Right renal pelvis (tissue), 4 donors: Measurements from ENCODE around the gene HDX. TPM values are rescaled to one million over a fixed set of nuclear protein-coding genes. Genes with fewer than 3 reads are reported as not detected.
A peak's percentile ranks its signal among the peaks of the same experiment; 100 is the strongest.
"Not testable (repeated sequence)": the region's sequence is repeated elsewhere in the genome, so short reads cannot be mapped to it uniquely, and the experiment has no call there.

Experiments
- DNase-seq, 4 donors: peaks; one replicate each; pipeline ENCODE4 v3.0.0-alpha.2; 2013; ENCODE audit warnings: low read depth in 4 of 4, low spot score in 3 of 4, missing footprints in 1 of 4
- polyA plus RNA-seq, 4 donors: library from polyadenylated mRNA; unstranded; fragments of 120-200 nt; gene quantifications; one replicate each; pipeline ENCODE4 v1.2.1, GENCODE V29; 2013; ENCODE audit not compliant: insufficient read length in 4 of 4

Gene HDX, protein sequence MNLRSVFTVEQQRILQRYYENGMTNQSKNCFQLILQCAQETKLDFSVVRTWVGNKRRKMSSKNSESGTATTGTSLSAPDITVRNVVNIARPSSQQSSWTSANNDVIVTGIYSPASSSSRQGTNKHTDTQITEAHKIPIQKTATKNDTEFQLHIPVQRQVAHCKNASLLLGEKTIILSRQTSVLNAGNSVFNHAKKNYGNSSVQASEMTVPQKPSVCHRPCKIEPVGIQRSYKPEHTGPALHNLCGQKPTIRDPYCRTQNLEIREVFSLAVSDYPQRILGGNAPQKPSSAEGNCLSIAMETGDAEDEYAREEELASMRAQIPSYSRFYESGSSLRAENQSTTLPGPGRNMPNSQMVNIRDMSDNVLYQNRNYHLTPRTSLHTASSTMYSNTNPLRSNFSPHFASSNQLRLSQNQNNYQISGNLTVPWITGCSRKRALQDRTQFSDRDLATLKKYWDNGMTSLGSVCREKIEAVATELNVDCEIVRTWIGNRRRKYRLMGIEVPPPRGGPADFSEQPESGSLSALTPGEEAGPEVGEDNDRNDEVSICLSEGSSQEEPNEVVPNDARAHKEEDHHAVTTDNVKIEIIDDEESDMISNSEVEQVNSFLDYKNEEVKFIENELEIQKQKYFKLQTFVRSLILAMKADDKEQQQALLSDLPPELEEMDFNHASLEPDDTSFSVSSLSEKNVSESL
- polyA plus RNA-seq: 1 to 10 TPM; 5.6 to 7.5 (median 7.1) TPM

DNA sequence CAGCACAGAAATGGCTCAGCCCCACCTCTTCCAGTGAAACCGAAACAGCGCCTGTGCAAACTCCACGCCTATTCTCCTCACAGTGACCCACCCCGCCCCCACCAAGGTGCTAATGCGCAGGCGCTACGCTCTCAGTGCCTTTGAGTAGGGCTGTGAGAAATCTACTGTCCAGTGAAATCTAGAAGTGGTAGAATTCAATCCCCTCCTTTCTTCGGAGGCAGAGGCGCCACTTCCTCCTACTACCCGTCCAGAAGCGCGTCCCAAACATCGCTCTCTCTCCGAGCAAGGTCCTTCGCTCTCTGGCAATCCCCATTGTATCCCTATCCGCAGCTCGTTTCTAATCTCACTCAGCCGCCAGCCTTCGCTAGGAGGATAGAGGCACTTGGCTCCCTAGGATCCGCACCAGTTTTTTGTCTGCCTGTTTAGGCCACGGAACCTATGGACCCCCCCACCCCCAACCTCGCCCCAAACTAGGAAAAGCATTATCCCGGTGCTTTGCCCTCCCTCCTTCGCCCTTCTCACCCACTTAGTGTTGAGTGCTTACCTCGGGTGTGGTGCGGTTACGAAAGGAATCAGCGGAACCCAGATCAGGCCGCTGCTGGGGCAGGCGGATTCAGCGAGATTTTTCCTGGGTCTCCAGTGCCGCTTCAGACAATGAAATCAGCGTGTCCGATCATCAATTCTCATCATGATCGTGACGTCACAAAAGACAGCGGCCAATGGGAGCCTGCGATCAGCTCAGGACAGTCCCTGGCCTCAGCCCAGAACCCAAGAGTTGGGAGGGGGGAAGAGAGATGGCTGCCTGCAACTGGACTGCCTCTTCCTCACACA, at the start of gene HDX:
HDX (minus strand) TSS at position 656 of the 831 bp plus-strand sequence. CDS start 27,056 bp downstream, outside the sequence.
- DNase-seq: peak; percentile 63 to 75 (median 68)

DNA sequence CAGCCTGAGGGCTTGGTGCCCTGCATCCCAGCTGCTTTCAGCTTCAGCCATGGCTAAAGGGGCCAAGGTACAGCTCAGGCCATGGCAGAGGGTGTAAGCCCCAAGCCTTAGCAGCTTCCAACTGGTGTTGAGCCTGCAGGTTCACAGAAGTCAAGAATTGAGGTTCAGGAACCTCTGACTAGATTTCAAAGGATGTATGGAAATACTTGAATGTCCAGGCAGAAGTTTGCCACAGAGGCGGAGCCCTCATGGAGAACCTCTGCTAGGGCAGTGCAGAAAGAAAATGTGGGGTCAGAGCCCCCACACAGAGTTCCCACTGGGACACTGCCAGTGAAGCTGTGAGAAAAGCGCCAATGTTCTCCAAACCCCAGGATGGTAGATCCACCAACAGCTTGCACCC, 39.1 kb upstream of the HDX start:
- not testable (repeated sequence) for DNase-seq

DNA sequence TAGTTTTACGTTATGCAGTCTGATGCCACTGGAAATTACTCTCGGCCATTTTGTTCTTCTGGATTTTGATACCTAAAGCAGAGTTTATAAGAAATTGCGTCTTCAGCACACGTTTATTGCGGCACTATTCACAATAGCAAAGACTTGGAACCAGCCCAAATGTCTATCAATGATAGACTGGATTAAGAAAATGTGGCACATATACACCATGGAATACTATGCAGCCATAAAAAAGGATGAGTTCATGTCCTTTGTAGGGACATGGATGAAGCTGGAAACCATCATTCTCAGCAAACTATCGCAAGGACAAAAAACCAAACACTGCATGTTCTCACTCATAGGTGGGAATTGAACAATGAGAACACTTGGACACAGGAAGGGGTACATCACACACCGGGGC, 35.4 kb upstream of the HDX start:
- DNase-seq: not testable (repeated sequence)

DNA sequence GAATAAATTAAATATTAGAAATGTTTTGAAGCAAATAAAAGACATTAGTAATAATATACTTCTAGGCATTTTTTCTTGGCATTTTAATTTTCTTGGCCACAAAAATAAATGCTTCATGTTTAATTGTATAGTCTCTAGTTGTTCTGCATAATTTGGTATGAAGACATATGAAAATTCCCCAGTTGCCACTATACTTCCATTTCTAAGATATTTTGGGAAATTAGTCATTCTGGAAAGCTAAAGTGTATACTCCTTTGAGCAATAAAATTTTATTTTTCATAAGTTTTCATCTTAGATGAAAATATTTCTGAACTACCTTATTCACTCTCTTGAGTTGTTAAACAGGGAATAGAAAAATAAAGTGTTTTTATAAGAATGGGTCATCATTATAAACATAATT, 13.8 kb downstream of the HDX start:
- DNase-seq: no peak

DNA sequence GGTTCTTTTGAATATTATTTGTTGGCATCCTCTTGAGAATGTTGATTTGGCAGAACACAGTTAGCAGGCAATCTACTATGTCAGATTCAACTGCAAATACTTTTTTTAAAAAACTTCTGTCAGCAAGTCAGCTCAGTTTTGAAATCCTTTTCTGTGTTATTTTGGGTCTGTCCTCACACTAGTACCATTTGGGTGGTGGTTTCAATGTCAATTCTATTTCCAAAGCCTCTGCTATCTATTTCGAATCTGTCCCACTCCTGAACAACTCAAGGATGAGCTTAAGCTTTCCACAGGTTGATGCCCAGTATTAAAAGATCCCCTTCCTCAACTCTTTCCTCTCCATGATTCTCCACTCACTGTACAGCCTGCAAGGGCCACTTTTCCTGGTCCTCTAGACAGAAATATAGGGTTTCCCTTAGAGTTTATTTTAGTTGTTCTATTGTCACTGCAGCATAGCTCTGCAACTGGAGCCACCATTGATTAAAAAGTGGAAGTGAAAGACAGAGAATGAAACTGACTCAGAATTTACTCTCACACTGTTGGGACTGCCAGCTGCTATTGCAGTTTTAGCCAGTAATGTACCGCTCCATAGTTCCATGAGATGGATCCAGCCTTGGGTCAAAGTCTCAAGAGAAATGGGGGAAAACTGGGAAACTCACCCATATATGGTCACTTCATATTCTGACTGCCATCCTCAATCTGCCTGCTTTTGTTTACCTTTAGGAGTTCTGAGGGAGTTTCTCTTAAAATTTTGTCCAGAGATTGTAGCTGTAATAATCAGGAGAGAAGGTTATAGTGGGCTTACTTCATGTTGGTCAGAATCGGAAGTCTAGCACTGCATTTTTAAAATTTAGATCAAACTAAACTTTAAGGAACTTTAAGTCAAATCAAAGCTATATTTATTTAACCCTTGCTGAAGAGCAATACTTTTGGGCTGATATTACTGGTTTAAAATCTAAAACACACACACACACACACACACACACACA, 14.6 kb downstream of the HDX start:
- no peak for DNase-seq

DNA sequence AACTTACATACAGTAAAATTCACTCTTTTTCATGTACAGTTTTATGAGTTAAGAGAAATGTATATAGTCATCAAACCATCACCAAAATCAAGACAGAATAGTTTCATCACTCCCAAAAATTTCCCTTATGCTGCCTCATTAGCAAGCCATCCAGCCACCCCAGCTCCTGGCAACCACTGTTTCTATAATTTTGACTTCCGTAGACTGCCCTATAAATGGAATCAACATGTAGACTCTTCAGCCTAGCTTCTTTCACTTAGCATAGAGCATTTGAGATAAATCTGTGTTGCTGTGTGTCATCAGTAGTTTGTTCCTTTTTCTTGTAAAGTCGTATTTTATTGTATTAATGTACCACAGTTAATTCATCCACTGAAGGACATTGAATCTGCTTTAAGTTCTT, 23.2 kb downstream of the HDX start:
- DNase-seq: no peak

DNA sequence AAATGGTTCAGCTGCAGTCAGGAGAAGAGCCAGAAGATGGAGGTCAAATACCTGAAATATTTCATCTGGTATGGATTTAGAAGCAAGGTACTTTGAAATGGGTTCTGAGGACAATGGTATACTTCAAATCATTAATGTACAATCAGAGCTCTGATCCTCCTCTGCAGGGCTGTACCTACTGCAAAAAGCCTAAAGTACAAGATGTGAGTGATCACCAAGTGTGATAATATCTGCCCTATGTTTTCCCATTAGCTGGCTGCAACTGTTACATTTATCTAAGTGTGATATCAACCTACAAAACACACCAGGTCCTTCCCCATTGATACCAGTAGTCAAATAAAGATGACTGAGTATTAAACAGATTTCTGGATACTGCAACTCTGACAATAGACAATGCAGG, 25.1 kb downstream of the HDX start:
- DNase-seq: no peak

DNA sequence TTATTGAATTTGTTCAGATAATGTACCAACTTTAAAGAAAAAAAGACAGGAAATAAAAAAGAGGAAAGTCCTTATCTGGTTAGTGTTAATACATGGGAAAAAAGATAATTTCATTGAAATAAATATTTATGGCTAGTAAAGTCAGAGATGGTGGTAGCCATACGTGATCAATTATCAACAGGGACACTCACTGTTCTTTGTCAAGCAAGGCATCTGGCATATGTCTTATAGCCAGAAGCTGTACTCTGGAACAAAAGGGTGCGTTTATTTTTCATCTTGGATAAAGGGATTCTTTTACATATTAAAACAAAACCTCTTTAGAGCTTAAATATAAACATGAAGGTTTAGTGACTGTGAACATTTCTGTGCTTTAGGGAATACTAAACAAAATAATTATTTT, 26.7 kb downstream of the HDX start:
- no peak for DNase-seq

DNA sequence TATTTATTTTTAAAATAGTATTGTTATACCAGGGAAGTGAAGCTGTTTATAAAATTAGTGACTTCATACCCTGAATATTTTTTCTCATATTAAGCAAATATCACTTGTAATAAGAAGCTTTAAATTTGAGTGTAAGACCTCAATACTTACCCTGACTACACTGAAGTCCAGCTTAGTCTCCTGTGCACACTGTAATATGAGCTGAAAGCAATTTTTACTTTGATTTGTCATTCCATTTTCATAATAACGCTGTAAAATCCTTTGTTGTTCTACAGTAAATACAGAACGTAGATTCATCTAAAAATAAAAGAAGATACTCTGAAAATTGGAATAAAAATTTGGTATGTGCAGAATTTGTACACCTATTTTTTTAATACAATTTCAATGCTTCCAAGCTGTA, 27.2 kb downstream of the HDX start:
- DNase-seq: no peak

DNA sequence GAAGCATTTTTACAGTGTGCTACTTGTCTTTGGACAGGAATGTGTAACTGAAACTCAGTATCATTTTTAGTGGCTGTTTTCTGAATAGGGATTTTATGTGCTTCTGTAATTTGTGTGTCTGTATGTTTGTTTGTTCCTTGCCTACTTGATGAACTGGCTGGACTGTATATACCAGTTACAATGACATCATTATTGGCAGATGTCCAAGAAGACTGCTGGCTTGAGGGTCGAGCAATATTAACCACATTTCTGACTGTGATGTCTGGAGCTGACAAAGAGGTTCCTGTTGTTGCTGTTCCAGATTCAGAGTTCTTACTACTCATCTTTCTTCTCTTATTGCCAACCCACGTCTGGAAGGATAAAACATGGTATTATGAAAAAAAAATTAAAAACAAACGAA, 33.0 kb downstream of the HDX start:
- no peak for DNase-seq

DNA sequence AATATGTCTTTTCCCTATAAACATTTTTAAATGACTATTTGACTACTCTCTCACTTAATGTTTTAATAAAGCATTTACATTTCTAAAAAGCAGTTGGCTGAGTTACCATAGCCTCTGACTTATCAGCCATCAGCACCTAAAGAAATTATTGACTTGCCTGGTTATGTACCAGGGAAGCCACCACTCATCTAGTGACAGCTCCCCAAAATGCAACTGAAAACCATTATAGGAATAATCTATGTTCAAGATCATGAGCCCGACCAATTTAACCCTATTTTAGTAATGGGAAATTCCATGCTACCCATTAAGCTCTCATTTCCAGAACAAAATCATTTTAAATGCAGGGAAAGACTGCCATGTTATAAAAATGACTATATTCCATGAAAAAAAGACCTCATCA, 34.4 kb downstream of the HDX start:
- DNase-seq: no peak

DNA sequence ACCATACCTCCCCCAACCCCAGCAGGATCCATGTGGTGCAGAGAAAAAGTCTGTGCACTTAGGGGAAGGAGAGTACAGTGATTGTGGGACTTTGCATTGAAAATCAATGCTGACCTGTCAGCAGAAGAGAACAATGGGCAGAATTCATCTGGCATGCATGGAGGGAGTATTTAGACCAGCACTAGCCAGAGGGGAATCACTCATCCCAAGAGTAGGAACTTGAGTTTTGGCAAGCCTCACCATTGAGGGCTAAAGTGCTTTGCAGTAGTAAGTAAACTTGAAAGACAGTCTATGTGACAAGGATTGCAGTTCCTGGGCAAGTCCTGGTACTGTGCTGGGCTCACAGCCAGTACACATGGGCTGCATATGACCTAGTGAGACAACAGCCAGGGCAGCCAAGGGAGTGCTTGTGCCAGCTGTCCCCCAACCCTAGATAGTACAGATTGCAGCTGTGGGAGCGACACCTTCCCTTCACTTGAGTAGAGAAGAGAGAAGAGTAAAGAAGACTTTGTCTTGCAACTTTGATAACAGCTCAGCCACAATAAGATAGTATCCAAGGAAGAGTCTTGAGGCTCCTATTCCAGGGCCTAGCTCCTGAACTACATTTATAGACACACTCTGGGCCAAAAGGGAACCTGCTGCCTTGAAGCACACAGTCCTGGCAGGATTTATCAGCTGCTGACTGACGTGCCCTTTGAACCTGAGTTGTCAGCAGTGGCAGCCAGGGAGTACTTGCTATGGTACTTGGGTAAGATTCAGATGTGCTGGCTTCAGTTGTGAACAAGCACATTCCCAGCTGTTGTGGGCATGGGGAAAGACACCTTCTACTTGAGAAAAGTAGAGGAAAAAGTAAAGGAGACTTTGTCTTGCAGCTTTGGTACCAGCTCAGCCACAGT, 48.7 kb downstream of the HDX start:
- no peak for DNase-seq

DNA sequence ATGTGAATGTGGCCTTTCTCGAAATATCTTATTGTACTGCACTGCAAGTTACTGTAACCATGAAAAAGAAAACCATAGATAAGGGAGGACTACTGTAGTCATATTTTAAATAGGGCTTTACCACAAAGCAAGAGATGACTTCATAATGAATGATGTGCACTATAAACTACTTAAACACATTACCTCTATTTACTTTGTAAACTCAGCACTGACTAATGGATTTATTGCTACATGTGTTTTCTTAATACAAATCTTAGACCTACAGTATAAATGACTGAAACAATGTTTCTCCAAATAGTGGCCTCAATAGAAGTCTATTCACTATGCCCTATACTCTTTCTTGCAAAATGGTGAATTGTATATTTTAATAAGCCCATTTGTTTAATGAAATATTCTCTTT, 61.1 kb downstream of the HDX start:
- no peak for DNase-seq

DNA sequence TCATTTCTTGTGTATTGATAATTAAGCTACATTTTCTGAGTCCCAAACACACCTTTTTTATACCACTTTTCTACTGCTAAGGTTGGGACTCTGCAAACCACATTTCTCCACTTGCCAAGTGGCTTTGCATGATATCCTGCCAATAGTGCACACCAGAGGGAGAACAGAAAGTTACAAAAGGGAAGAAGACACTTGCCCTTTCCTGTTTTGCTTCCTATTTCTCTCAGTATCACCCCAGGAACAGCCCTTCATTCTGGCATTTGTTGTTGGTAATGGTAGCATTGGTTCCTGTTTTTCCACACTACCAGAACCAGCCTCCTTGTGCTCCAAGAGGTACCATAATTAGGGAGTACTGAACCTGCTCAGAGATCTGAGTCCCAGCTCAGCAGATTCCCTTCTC, 87.1 kb downstream of the HDX start:
- DNase-seq: no peak

DNA sequence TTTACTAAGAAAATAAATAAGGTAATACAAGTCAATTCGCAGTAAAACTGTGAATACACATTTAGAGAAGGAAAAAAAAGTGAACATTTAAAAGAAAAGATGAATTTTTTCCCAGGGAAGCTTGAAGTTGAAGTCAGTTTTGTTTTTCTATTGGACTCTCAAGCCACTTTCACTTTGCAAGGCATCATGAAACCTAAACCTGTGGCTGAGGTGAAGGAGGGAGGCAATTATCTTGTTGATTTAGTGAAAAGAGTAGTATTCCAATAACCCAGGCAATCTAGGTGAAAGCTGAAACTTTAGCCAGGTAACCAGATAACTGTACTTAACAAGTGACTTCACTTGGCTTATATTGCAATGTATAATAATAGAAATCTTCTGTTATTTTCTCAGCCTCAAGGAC, 138.6 kb downstream of the HDX start:
- no peak for DNase-seq

DNA sequence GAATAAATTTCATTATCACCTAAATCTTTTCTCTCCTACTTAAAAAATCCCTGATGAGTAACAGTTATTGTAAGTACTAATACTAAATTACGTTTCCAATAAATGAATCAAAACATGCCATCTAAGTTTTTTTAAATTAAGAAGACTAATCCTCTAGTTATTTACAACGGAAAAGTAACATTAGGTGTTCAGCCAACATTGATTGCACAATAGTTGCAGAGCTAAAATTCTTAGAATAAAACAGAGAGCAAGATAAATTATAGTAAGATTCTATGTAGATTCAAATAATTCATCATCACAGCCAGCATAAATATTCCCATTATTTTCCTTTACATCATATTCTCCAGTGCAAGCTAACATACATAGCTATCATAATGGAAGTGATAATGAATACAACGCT, 139.2 kb downstream of the HDX start:
- DNase-seq: no peak

DNA sequence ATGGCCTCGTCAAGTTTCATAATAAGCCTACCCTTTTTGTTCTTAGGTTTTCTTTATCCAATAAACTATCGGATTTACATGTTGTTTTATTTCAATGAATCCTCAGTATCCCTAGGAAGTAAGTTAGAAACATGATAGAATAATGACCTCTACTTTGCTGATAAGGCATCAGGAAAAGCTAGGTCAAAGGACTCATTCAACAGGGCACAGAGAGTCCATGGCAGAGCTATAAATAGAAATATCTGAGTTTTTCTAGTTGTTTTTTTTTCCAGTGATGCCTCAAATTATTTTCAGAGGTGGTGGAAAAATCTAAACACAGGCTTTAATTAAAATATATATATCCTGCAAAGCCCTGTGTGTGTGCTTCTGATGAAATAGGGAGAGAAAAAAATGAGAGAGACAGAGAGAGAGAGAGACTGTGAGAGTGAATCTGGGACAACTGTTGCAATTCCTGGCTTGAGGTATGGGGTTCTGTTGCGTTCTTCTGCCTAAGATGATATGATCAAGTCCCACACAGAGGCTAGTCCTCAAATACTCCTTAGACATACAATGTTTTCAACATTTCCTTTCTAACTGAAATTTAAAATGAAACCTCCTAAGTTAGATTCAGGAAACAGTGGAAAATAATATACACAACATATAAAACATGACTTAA, 139.9 kb downstream of the HDX start:
- DNase-seq: no peak

DNA sequence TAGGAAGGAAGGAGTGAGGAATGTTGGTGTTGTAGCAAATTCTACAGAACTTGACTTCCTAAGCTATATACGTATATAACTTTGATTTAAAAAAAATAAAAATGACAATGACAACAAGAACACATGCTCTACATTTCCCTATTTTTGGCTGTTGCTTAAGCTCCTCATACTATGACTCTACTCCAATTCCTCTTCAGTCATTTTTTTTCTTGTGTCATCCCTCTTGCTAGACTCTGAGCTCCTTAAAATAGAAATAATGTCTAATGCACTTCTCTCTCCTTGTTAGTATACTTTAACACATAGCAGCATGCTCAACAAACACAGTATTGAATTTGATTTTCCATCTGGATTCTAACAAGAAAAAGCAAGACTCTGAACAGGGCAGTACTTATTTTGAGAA, 144.0 kb downstream of the HDX start:
- DNase-seq: no peak

DNA sequence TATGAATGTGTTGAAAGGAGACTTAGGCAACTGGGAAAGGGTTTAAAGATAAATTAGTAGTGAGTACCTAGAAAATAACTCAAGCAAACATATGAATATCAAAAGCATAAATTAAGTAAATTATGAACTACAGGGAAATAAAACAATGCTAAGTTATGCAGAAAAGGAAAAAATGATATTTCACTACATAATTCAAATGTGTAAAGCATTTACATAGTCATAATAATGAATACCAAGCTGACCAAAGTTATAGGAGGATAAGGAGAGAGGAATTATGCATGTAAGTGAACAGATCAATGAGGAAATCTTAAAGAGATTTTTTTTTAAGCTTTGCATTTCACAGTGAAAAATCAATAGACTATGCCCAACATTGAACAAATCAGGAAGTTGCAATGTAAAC, 145.0 kb downstream of the HDX start:
- no peak for DNase-seq
